ENCODE measurements around the gene TJAP1.
"Not testable (repeated sequence)": the region's sequence is repeated elsewhere in the genome, so short reads cannot be mapped to it uniquely, and the experiment has no call there.

The TJAP1 gene

DNA sequence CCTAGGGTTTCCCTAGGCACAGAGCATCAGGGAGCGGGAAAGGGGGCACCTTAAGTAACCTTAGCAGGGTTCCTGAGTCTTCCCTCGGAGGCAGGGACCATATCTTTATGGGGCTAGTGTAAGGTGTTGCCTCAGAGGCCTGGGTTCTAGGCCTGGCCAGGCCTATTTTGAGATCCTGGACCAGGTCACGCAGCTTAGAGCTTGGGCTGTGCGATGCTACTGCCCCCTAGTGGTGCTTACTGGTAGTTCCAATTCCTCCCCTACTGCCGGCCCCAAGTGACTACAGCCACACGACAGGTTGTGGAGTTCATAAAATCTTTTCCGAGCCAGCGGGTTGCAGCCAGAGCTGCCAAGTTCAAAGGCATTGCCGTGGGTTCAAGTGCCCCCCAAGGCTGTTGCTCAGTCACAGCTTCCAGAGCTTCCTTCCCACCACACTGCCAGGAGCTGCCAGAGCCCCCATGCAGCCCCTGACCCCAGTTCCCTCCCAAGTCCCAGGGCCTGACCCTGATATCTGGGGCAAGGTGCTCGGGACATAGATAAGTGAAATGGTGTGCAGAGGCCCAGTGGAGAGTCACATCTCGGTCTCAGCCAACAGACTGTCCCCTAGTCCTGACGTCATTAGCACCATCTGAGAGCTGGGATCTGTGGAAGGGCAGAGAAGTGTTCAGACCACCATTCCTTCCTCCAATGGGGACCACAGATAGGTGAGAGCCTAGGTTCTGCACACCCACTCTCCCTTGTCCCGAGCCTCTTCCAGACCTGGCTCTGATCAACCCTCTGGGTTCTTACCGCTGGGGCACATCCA, 29.5 kb downstream of the TJAP1 start:
- peak; percentile 19 for DNase-seq

- DNase-seq, result no peak
Observed at GRCh38 chr6:43508481-43509141, 31.2 kb downstream of the TJAP1 start.

- no peak for DNase-seq
Observed at GRCh38 chr6:43509142-43509983, 32.0 kb downstream of the TJAP1 start.

GRCh38 chr6:43509984-43510826, 32.8 kb downstream of the TJAP1 start, which contains the start of gene LRRC73:
Gene LRRC73 (minus strand): TSS chr6:43510346. CDS start chr6:43509785, 561 bp downstream.
- peak; percentile 35 for DNase-seq

DNA sequence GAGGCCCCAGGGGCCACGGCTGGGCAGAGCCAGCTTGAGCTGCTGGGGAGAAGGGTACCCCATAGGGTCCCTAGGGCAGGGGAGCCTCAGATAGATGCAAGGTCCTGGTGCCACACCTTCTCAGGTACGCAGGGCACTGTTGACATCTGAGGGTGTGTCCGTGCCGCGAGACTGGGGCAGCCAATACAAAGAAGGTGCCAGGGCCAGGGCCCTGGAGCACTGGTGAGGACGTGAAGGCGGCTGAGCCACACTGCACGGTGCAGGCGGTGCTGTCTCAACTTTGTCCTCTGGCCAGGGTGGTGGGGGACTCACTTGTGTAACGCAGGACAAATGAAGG, 33.4 kb downstream of the TJAP1 start:
- no peak for DNase-seq

GRCh38 chr6:43511824-43512415, 34.5 kb downstream of the TJAP1 start:
- no peak for DNase-seq

- DNase-seq, result peak; percentile 13
Observed at GRCh38 chr6:43515808-43516207, 38.4 kb downstream of the TJAP1 start.

GRCh38 chr6:43516367-43516696, 39.0 kb downstream of the TJAP1 start:
- no peak for DNase-seq

- DNase-seq, result peak; percentile 97
Observed at GRCh38 chr6:43516697-43517504, 39.5 kb downstream of the TJAP1 start, which contains the start of the genes POLR1C and YIPF3. Gene POLR1C (plus strand): TSS chr6:43517089. CDS start chr6:43517110, 21 bp downstream. Gene YIPF3 (minus strand): TSS chr6:43516926. CDS start chr6:43516807, 119 bp downstream.

DNA sequence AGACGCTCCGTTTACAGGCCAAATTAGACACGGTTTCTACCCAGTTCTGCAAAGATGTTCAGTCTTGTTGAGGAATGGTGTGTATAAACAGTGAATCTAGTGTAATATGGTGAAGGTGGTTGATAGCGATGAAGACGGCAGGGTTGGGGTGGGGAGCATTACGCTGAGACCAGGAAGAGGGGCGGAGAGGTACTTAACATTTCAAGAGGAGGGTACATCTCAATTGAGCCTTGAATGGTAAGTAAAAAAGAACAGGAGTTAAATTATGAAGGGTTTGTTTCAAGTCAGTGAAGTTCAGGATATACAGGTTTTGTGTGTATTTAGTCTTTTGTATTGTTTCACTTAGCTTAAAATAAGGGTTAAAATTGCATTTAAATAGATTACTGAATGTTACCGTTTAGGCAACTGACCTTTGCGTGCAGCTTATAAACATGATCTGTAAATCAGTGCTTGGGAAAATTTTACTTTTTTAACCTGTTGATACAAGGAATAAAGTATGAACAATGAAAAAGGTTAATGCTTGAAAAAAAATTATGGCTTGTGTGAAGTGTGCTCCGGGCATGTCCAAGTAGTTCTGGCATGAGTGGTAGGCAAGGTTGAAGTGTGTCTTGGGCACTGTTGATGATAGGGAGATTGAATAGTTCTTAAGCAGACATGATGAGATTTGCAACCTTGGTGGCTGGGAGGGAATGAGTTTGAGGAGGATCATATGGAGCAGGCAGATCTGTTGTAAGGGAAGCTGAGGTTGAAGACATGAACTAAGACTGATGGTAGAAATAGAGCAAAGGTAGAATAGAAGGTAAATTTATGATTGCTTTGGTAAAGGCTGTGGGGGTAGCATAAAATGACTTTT, 40.4 kb downstream of the TJAP1 start:
- DNase-seq, result no peak

GRCh38 chr6:43520097-43520496, 42.7 kb downstream of the TJAP1 start:
- DNase-seq, result no peak

GRCh38 chr6:43521836-43522235, 44.5 kb downstream of the TJAP1 start:
- DNase-seq, result peak; percentile 53

GRCh38 chr6:43522547-43523261, 45.3 kb downstream of the TJAP1 start:
- no peak for DNase-seq

DNA sequence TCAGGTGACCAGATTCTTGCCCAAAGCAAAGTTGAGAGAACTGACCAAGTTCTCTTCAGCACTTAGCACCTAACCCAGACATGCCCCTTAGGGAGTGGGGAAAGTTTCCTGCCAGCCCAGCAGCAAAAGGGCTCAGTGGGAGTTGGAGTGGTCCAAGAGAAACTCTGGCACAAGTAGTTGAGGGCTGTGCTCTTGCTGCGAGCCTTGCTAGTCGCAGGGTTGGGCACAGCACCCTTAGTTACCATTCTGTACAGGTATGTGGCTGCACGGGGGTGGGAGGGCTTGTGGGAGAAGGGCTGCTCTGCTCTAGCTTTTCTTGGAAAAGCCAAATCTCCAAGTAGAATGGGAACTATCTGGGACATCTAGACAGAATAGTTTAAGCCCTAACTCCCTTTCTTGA, 45.9 kb downstream of the TJAP1 start:
- DNase-seq, result no peak

GRCh38 chr6:43524483-43524961, 47.2 kb downstream of the TJAP1 start:
- DNase-seq, result no peak

DNA sequence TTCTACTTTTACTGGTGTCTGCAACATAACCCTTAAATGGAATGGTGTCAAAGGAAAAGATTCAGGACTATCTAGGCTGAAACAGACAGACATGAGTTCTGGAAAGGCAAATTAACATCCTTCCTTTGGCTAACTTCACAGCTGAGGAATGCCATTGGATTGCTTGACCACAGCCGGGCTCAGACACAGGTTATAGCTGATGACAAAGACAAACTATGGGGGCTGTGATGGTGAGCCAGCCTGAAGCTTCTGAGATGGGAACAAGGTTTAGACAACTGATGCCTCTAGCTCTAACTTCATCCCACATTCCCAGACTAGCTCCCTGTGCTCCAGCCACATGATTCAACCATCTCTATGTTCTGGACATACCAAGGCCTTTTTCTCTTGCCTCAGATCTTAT, 54.8 kb downstream of the TJAP1 start:
- no peak for DNase-seq

- not testable (repeated sequence) for DNase-seq
Observed at GRCh38 chr6:43538986-43539385, 61.6 kb downstream of the TJAP1 start.

DNA sequence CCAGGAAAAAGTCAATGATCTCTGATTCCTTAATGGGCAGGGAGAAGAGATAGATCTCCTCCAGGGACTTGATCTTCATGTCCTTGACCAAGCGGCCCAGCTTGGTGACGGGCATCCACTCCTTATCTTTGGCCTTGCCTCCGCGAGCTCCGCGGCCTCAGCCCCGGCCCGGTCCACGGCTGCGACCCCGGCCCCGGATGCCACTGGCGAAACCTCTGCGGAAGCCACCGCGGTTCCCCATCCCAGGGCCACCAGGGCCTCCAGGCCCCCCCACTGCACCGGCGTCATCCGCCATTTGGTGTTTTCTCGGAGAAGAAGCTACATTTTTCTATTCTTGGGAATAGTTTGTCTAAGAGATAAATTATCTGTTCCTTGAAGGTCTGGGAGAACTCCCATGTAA, 62.0 kb downstream of the TJAP1 start:
- not testable (repeated sequence) for DNase-seq

DNA sequence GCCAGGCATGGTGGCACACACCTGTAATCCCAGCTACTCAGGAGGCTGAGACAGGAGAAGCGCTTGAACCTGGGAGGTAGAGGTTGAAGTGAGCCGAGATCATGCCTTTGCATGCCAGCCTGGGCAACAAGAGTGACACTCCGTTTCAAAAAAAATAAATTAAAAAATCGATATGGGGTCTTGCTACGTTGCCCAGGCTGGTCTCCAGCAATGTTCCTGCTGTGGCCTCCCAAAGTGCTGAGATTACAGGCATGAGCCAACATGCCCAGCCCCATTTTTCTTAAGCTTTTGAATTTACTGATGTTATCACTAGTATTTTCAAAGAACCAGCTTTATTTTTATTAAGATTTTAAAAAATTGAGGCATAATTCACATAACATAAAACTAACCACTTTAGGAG, 63.1 kb downstream of the TJAP1 start:
- DNase-seq, result no peak

Data from DMS79 (cell line).